SU-DHL-6 (cell line): Measurements from ENCODE around the gene KCNK1.

ENCODE experiments used
- H2AFZ ChIP-seq: fragments of 200-600 bp; sonication (generic); 2 replicates; pipeline ENCODE4 v1.6.1; 2014; ENCODE audit warnings: low read depth, mild to moderate bottlenecking, moderate library complexity, mixed read lengths, antibody characterized with exemption, low read length; ENCODE audit not compliant: severe bottlenecking
- H3F3A ChIP-seq: fragments of 200-600 bp; shearing (Covaris generic); 2 replicates; pipeline ENCODE4 v1.6.0; 2016; ENCODE audit warnings: antibody characterized with exemption, mild to moderate bottlenecking; ENCODE audit not compliant: insufficient read depth
- H3K27ac ChIP-seq: fragments of 200-600 bp; sonication (generic); 2 replicates; pipeline ENCODE4 v1.5.1; 2016; ENCODE audit warnings: low read depth, mild to moderate bottlenecking, low read length, moderate library complexity, mixed read lengths
- H3K27me3 ChIP-seq: fragments of 200-600 bp; sonication (generic), shearing (Covaris generic); 2 replicates; pipeline ENCODE4 v1.6.0; 2014; ENCODE audit warnings: mild to moderate bottlenecking, low read length
- H3K36me3 ChIP-seq: fragments of 200-600 bp; sonication (generic); 2 replicates; pipeline ENCODE4 v1.6.1; 2014; ENCODE audit warnings: mild to moderate bottlenecking, low read length, mixed read lengths
- H3K4me2 ChIP-seq: fragments of 300-600, 200-600 bp; shearing (Covaris generic), sonication (generic); 2 replicates; pipeline ENCODE4 v1.6.0; 2014; ENCODE audit warnings: low read length, low read depth, mild to moderate bottlenecking; ENCODE audit not compliant: poor library complexity, severe bottlenecking
- H3K4me3 ChIP-seq: fragments of 200-600 bp; sonication (generic); 2 replicates; pipeline ENCODE4 v1.5.1; 2014; ENCODE audit warnings: antibody characterized with exemption, low read length, mild to moderate bottlenecking, mixed read lengths; ENCODE audit not compliant: insufficient read depth, poor library complexity, severe bottlenecking
- H3K79me2 ChIP-seq: fragments of 200-600 bp; sonication (generic); 2 replicates; pipeline ENCODE4 v1.6.1; 2014; ENCODE audit warnings: mild to moderate bottlenecking, low read length, moderate library complexity; ENCODE audit not compliant: insufficient read depth
- H3K9ac ChIP-seq: fragments of 200-600 bp; sonication (generic); 2 replicates; pipeline ENCODE4 v1.7.0; 2014; ENCODE audit warnings: mild to moderate bottlenecking, low read length
- H3K9me2 ChIP-seq: fragments of 200-600 bp; sonication (generic); replicated peaks from 2 replicates; pipeline ENCODE4 v1.6.1; 2014; ENCODE audit warnings: low read length; ENCODE audit not compliant: insufficient read depth
- H3K9me3 ChIP-seq: fragments of 200-600 bp; sonication (generic); 2 replicates; pipeline ENCODE4 v1.6.1; 2014; ENCODE audit warnings: low read length, mixed read lengths; ENCODE audit not compliant: insufficient read depth
- H4K20me1 ChIP-seq: fragments of 200-600 bp; sonication (generic); 2 replicates; pipeline ENCODE4 v1.6.1; 2014; ENCODE audit warnings: low read depth, mild to moderate bottlenecking, antibody characterized with exemption, low read length, moderate library complexity, mixed read lengths
- CTCF ChIP-seq: fragments of 200-600 bp; sonication (generic); IDR thresholded peaks from one replicate; pipeline ENCODE4 v1.5.1; 2017; ENCODE audit warnings: antibody characterized with exemption, mild to moderate bottlenecking, low read length, moderate library complexity; ENCODE audit not compliant: insufficient read depth, poor library complexity, severe bottlenecking
- EZH2phosphoT487 ChIP-seq: fragments of 200-600 bp; sonication (generic), shearing (Covaris generic); conservative IDR thresholded peaks from 2 replicates; pipeline ENCODE4 v1.6.1; 2018; ENCODE audit warnings: mild to moderate bottlenecking, antibody characterized with exemption, low read length, moderate library complexity, mixed read lengths

KCNK1 gene

GRCh38 chr1:233586301-233586700 lies 27.6 kb upstream of the KCNK1 start:
- H3K27me3 ChIP-seq = no peaks in the 10 kb centered on the region
- no peak overlapping the region for H3K4me3 ChIP-seq
- no peaks in the 10 kb centered on the region for H3K79me2 ChIP-seq
- no peaks in the 10 kb centered on the region for H4K20me1 ChIP-seq
- no peaks in the 10 kb centered on the region for H3K9me2 ChIP-seq
- H3K9ac ChIP-seq = no peak overlapping the region
- no peak overlapping the region for H3K27ac ChIP-seq
- no peaks in the 10 kb centered on the region for H3K9me3 ChIP-seq
- no peaks in the 10 kb centered on the region for H3K36me3 ChIP-seq
- H2AFZ ChIP-seq = no peak overlapping the region
- H3F3A ChIP-seq = no peaks in the 10 kb centered on the region
- no peak overlapping the region for H3K4me2 ChIP-seq
- TF ChIP-seq CTCF (no peak), EZH2phosphoT487 (no peak)

- Histone ChIP-seq H2AFZ (no peak overlapping the region), H3K4me2 (no peak overlapping the region), H3K36me3 (no peaks in the 10 kb centered on the region)
These were observed 26.7 kb upstream of the KCNK1 start for GRCh38 chr1:233587196-233587595.

GRCh38 chr1:233587958-233588799 lies 25.7 kb upstream of the KCNK1 start:
- Histone ChIP-seq H3K9ac (no peak overlapping the region), H3K9me3 (no peaks in the 10 kb centered on the region), H2AFZ (no peak overlapping the region), H4K20me1 (no peaks in the 10 kb centered on the region), H3K9me2 (no peaks in the 10 kb centered on the region), H3K27ac (no peak overlapping the region), H3F3A (no peaks in the 10 kb centered on the region), H3K4me2 (no peak overlapping the region), H3K27me3 (no peaks in the 10 kb centered on the region), H3K4me3 (no peak overlapping the region), H3K79me2 (no peaks in the 10 kb centered on the region), H3K36me3 (no peaks in the 10 kb centered on the region)
- TF ChIP-seq CTCF (no peak), EZH2phosphoT487 (no peak)

More at GRCh38 chr1:233587196-233587595, 26.7 kb upstream of the KCNK1 start:
- H3K27ac ChIP-seq = no peak overlapping the region
- H3K27me3 ChIP-seq = no peaks in the 10 kb centered on the region
- no peaks in the 10 kb centered on the region for H3K9me2 ChIP-seq
- TF ChIP-seq CTCF (no peak), EZH2phosphoT487 (no peak)
- no peak overlapping the region for H3K9ac ChIP-seq
- H3K79me2 ChIP-seq = no peaks in the 10 kb centered on the region
- no peaks in the 10 kb centered on the region for H4K20me1 ChIP-seq
- H3K4me3 ChIP-seq = no peak overlapping the region
- H3F3A ChIP-seq = no peaks in the 10 kb centered on the region
- no peaks in the 10 kb centered on the region for H3K9me3 ChIP-seq
